CD14-positive monocyte (primary cell): ENCODE data around the gene DNAJB13. TPM values are rescaled to one million over a fixed set of nuclear protein-coding genes. Genes with fewer than 3 reads are reported as not detected.

ENCODE experiments used
- DNase-seq, 3 donors: peaks; one replicate each; pipeline ENCODE4 v3.0.0-alpha.2; 2011 to 2022
- H2AFZ ChIP-seq: 2 replicates; pipeline ENCODE4 v1.6.0; 2012; ENCODE audit warnings: mild to moderate bottlenecking, low read depth, low read length, inconsistent platforms; ENCODE audit not compliant: insufficient read depth, poor library complexity, severe bottlenecking
- H3K27ac ChIP-seq, 2 donors: 1 replicate in 1 of 2; 2 replicates in 1 of 2; pipeline ENCODE4 v1.5.1; 2012 to 2013; ENCODE audit warnings: low read length in 2 of 2, control low read depth in 1 of 2, inconsistent platforms in 1 of 2, low read depth in 1 of 2, mild to moderate bottlenecking in 1 of 2
- H3K27me3 ChIP-seq, 2 donors: one replicate each; pipeline versions ENCODE4 v1.6.0 to v1.6.1; 2011 to 2013; ENCODE audit warnings: low read length in 2 of 2; ENCODE audit not compliant: control insufficient read depth in 2 of 2, insufficient read depth in 2 of 2
- H3K36me3 ChIP-seq, 2 donors: replicated peaks in 1 of 2; 1 replicate in 1 of 2; 2 replicates in 1 of 2; pipeline versions ENCODE4 v1.5.1 to v1.6.1; 2012 to 2013; ENCODE audit warnings: low read length in 2 of 2, control low read depth in 1 of 2, inconsistent platforms in 1 of 2, mild to moderate bottlenecking in 1 of 2; ENCODE audit not compliant: insufficient read depth in 2 of 2, control insufficient read depth in 1 of 2
- H3K4me1 ChIP-seq, 2 donors: 1 replicate in 1 of 2; 2 replicates in 1 of 2; pipeline versions ENCODE4 v1.5.1 to v1.6.1; 2012 to 2013; ENCODE audit warnings: low read length in 2 of 2, control low read depth in 1 of 2, inconsistent platforms in 1 of 2, mild to moderate bottlenecking in 1 of 2, moderate library complexity in 1 of 2; ENCODE audit not compliant: insufficient read depth in 2 of 2, control insufficient read depth in 1 of 2
- H3K4me2 ChIP-seq: replicated peaks from 2 replicates; pipeline ENCODE3; 2012; ENCODE audit warnings: low read length, moderate library complexity, mild to moderate bottlenecking; ENCODE audit not compliant: poor library complexity, severe bottlenecking; ENCODE audit errors: extremely low read depth
- H3K4me3 ChIP-seq, 3 experiments: fragments of 200-600 bp in 1 of 3; sonication (generic) in 1 of 3; replicated peaks in 1 of 3; 1 replicate in 2 of 3; 2 replicates in 1 of 3; pipeline ENCODE4 v1.5.1; 2011 to 2013; ENCODE audit warnings: low read length in 3 of 3, mild to moderate bottlenecking in 3 of 3, control low read depth in 2 of 3, low read depth in 2 of 3, inconsistent platforms in 1 of 3, moderate library complexity in 1 of 3
- H3K79me2 ChIP-seq: 2 replicates; pipeline ENCODE4 v1.6.0; 2012; ENCODE audit warnings: mild to moderate bottlenecking, control low read depth, inconsistent platforms, low read length, moderate library complexity; ENCODE audit not compliant: insufficient read depth
- H3K9ac ChIP-seq: 2 replicates; pipeline ENCODE4 v1.6.0; 2017; ENCODE audit warnings: low read length, mild to moderate bottlenecking; ENCODE audit not compliant: insufficient read depth, poor library complexity, severe bottlenecking
- H3K9me3 ChIP-seq, 2 donors: replicated peaks in 1 of 2; 1 replicate in 1 of 2; 2 replicates in 1 of 2; pipeline versions ENCODE4 v1.5.1 to v1.6.1; 2012 to 2013; ENCODE audit warnings: low read length in 2 of 2, control low read depth in 1 of 2; ENCODE audit not compliant: control insufficient read depth in 1 of 2, insufficient read depth in 1 of 2
- H4K20me1 ChIP-seq: 2 replicates; pipeline ENCODE4 v1.6.0; 2012; ENCODE audit warnings: mild to moderate bottlenecking, low read length, control low read depth, moderate library complexity; ENCODE audit not compliant: insufficient read depth
- H3K27ac Mint-ChIP-seq, 7 donors: one replicate each; pipeline ENCODE4 v1.8.0; 2020; ENCODE audit warnings: mild to moderate bottlenecking in 7 of 7, mixed read lengths in 7 of 7, moderate library complexity in 6 of 7, inconsistent platforms in 2 of 7
- H3K27me3 Mint-ChIP-seq, 3 donors: one replicate each; pipeline ENCODE4 v1.8.0; 2021 to 2022; ENCODE audit warnings: low read depth in 3 of 3, mild to moderate bottlenecking in 3 of 3, mixed read lengths in 3 of 3, moderate library complexity in 3 of 3, inconsistent platforms in 1 of 3
- H3K36me3 Mint-ChIP-seq, 2 donors: one replicate each; pipeline ENCODE4 v1.8.0; 2020; ENCODE audit warnings: mixed read lengths in 2 of 2, inconsistent platforms in 1 of 2, mild to moderate bottlenecking in 1 of 2
- H3K4me1 Mint-ChIP-seq: one replicate; pipeline ENCODE4 v1.8.0; 2020; ENCODE audit warnings: mild to moderate bottlenecking, mixed read lengths
- H3K4me3 Mint-ChIP-seq, 2 donors: one replicate each; pipeline ENCODE4 v1.8.0; 2020; ENCODE audit warnings: mild to moderate bottlenecking in 2 of 2, mixed read lengths in 2 of 2, moderate library complexity in 1 of 2
- H3K9me3 Mint-ChIP-seq, 7 donors: one replicate each; pipeline ENCODE4 v1.8.0; 2020 to 2022; ENCODE audit warnings: mixed read lengths in 7 of 7, mild to moderate bottlenecking in 6 of 7, moderate library complexity in 6 of 7, inconsistent platforms in 2 of 7
- CTCF ChIP-seq: fragments of 200-600 bp; IDR thresholded peaks from one replicate; pipeline ENCODE4 v1.8.0; 2022; ENCODE audit warnings: antibody characterized with exemption, mild to moderate bottlenecking
- WGBS: methylation state at CpG from one replicate; pipeline ENCODE4 v1.1.5; 2013; ENCODE audit warnings: missing lambda C conversion rate; ENCODE audit not compliant: insufficient coverage; 5-methylcytosine and 5-hydroxymethylcytosine counted together
- intact Hi-C, 2 donors: fragments of 100-400 bp; cut with micrococcal nuclease; formaldehyde crosslinking; loops; one replicate each; pipeline versions ENCODE4 v1.15.0 to v1.15.1; 2023
- polyA plus RNA-seq, 3 donors: library from polyadenylated mRNA; depleted of rRNA in 1 of 3; unstranded in 2 of 3; stranded (reverse) in 1 of 3; fragments of 300-500 nt in 2 of 3; fragments of >200 nt in 1 of 3; fragmentation: Illumina TruSeq in 2 of 3; gene quantifications; 1 replicate in 2 of 3; 2 replicates in 1 of 3; pipeline ENCODE4 v1.2.3, GENCODE V29; 2012 to 2021

The DNAJB13 gene
- polyA plus RNA-seq, 3 donors, result not detected

GRCh38 chr11:74007691-74008372 is 57.0 kb downstream of the DNAJB13 start:
- Histone ChIP-seq H3K9ac (no peak overlapping the region), H3K27me3 (no peaks in the 10 kb centered on the region), H3K4me3 (no peak overlapping the region), H3K79me2 (no peaks in the 10 kb centered on the region), H3K4me2 (no peak overlapping the region), H4K20me1 (no peaks in the 10 kb centered on the region), H2AFZ (no peak overlapping the region), H3K4me1 (peaks cover 4 to 9% of the 10 kb centered on the region in 2 donors), H3K27ac (no peak overlapping the region), H3K36me3 (peaks cover 4 to 21% of the 10 kb centered on the region in 2 donors), H3K9me3 (no peaks in the 10 kb centered on the region)
- Mint-ChIP-seq H3K27ac (peak overlapping the region in 2 of 7 donors; percentile 31 to 76), H3K4me1 (peaks cover 18% of the 10 kb centered on the region), H3K9me3 (no peaks in the 10 kb centered on the region), H3K4me3 (no peak overlapping the region), H3K36me3 (peaks cover 23 to 43% of the 10 kb centered on the region in 2 donors), H3K27me3 (peaks cover 0 to 2% (median 0%) of the 10 kb centered on the region in 3 donors)
- DNase-seq, result no peak
- WGBS, result 91% methylated on average over 4 of the region's 6 CpGs
- intact Hi-C loops, result no loop called here
- no peak for TF ChIP-seq CTCF

GRCh38 chr11:74008373-74009229 is 57.8 kb downstream of the DNAJB13 start, which contains the start of gene UCP3:
TSS of gene UCP3 (minus strand) at chr11:74009085. CDS start at chr11:74007042, 2,043 bp downstream.
- H3K36me3 Mint-ChIP-seq, result peaks cover 17 to 40% of the 10 kb centered on the region in 2 donors
- H3K4me1 ChIP-seq, result peaks cover 4 to 9% of the 10 kb centered on the region in 2 donors
- no peak for DNase-seq
- H3K79me2 ChIP-seq, result no peaks in the 10 kb centered on the region
- no peak for TF ChIP-seq CTCF
- H3K4me2 ChIP-seq, result no peak within 1 kb of the TSS
- no peak within 1 kb of the TSS for H3K4me3 Mint-ChIP-seq
- peaks cover 4 to 21% of the 10 kb centered on the region in 2 donors for H3K36me3 ChIP-seq
- H3K9me3 ChIP-seq, result no peaks in the 10 kb centered on the region
- intact Hi-C loops, result no loop called here
- H4K20me1 ChIP-seq, result no peaks in the 10 kb centered on the region
- no peaks in the 10 kb centered on the region for H3K9me3 Mint-ChIP-seq
- H3K4me1 Mint-ChIP-seq, result peaks cover 18% of the 10 kb centered on the region
- peak within 1 kb of the TSS in 4 of 7 donors; percentile 4 to 73 (median 56) for H3K27ac Mint-ChIP-seq
- 92% methylated on average over 4 of the region's 9 CpGs for WGBS
- no peak within 1 kb of the TSS for H3K27ac ChIP-seq
- H3K4me3 ChIP-seq, result no peak within 1 kb of the TSS
- no peaks in the 10 kb centered on the region for H3K27me3 ChIP-seq
- no peak within 1 kb of the TSS for H2AFZ ChIP-seq
- peaks cover 0 to 2% (median 0%) of the 10 kb centered on the region in 3 donors for H3K27me3 Mint-ChIP-seq
- H3K9ac ChIP-seq, result no peak within 1 kb of the TSS
